Measurements from ENCODE around the gene RBM10. TPM values are rescaled to one million over a fixed set of nuclear protein-coding genes. Genes with fewer than 3 reads are reported as not detected.
"Not testable (repeated sequence)": the region's sequence is repeated elsewhere in the genome, so short reads cannot be mapped to it uniquely, and the experiment has no call there.

The RBM10 gene
- total and polyA plus RNA-seq, 2 of the 13 experiments (the other 11 are each of a cell fraction or from before 2014, with no cell fraction given), result 15.9 to 43.1 TPM

- H3K4me1 ChIP-seq (ENCODE audit: insufficient read depth, low read length); H3K9me3 ChIP-seq (ENCODE audit: low read length); POLR2A ChIA-PET; ATAC-seq; H2AFZ ChIP-seq (ENCODE audit: low read length); H4K20me1 ChIP-seq (ENCODE audit: insufficient read depth, low read length); H3K79me2 ChIP-seq (ENCODE audit: insufficient read depth, low read length); H3K36me3 ChIP-seq (replicated peaks in 1 of 2; ENCODE audit: control insufficient read depth in 1 of 2, insufficient read depth in 2 of 2, low read length in 2 of 2); H3K9ac ChIP-seq (ENCODE audit: insufficient read depth, low read depth, low read length); in situ Hi-C loops (cut with HindIII; ENCODE audit: extremely low pct_ligation_motif_present, low pct_unique_long_range_greater_than_20kb); BruUV-seq (replicated peaks); H3K4me2 ChIP-seq (ENCODE audit: low read depth, low read length); FAIRE-seq; CTCF ChIA-PET (ENCODE audit: low intra/inter-chr PET ratio, low total read pairs); H3K27me3 ChIP-seq (ENCODE audit: control insufficient read depth in 1 of 2, insufficient read depth in 2 of 2, low read length in 2 of 2); intact Hi-C loops (cut with micrococcal nuclease; ENCODE audit: unreplicated experiment); H3K27ac ChIP-seq (ENCODE audit: extremely low read length, insufficient read depth, low read length); DNase-seq (ENCODE audit: low spot score); H3K4me3 ChIP-seq (replicated peaks in 1 of 3; ENCODE audit: insufficient read depth in 1 of 3, low read depth in 2 of 3, low read length in 3 of 3): not testable (repeated sequence)
- WGBS (ENCODE audit: low lambda C conversion rate), result 100% methylated on average over 1 of the region's 40 CpGs
These were observed 33.9 kb upstream of the RBM10 start for GRCh38 chrX:47110936-47111615.

- peak overlapping the region; percentile 63 for H3K4me2 ChIP-seq (ENCODE audit: low read depth, low read length)
- no TSS peak for BruUV-seq (replicated peaks)
- peak overlapping the region in 1 of 3 experiments; percentile 50; a peak in 2 of 6 replicates for H3K4me3 ChIP-seq (replicated peaks in 1 of 3; ENCODE audit: insufficient read depth in 1 of 3, low read depth in 2 of 3, low read length in 3 of 3)
- no peaks in the 10 kb centered on the region for H3K27me3 ChIP-seq (ENCODE audit: control insufficient read depth in 1 of 2, insufficient read depth in 2 of 2, low read length in 2 of 2)
- no peaks in the 10 kb centered on the region for H3K36me3 ChIP-seq (replicated peaks in 1 of 2; ENCODE audit: control insufficient read depth in 1 of 2, insufficient read depth in 2 of 2, low read length in 2 of 2)
- peaks cover 7% of the 10 kb centered on the region; the same call in 1 of the 2 replicates for H3K4me1 ChIP-seq (ENCODE audit: insufficient read depth, low read length)
- no peak overlapping the region for H3K27ac ChIP-seq (ENCODE audit: extremely low read length, insufficient read depth, low read length)
- POLR2A ChIA-PET, result interaction anchor here (1.3 kb wide), 1 partner anchor 16 kb away, joined by 3 read pairs; no protein-coding TSS in a partner anchor
- in situ Hi-C loops (cut with HindIII; ENCODE audit: extremely low pct_ligation_motif_present, low pct_unique_long_range_greater_than_20kb), result no loop called here
- intact Hi-C loops (cut with micrococcal nuclease; ENCODE audit: unreplicated experiment), result no loop called here
- peak; percentile 85 for FAIRE-seq
- H4K20me1 ChIP-seq (ENCODE audit: insufficient read depth, low read length), result no peaks in the 10 kb centered on the region
- no peak overlapping the region for H3K9ac ChIP-seq (ENCODE audit: insufficient read depth, low read depth, low read length)
- H2AFZ ChIP-seq (ENCODE audit: low read length), result peak overlapping the region; percentile 63
- DNase-seq (ENCODE audit: low spot score), result peak; percentile 22
- H3K79me2 ChIP-seq (ENCODE audit: insufficient read depth, low read length), result no peaks in the 10 kb centered on the region
- ATAC-seq, result peak; percentile 93
- 28% methylated on average over 4 of the region's 9 CpGs for WGBS (ENCODE audit: low lambda C conversion rate)
- H3K9me3 ChIP-seq (ENCODE audit: low read length), result no peaks in the 10 kb centered on the region
- CTCF ChIA-PET (ENCODE audit: low intra/inter-chr PET ratio, low total read pairs), result no interaction called here
- TF ChIP-seq CTCF (CRISPR knock-in tag; IDR thresholded peaks at IDR 0.05) (peak; percentile 71), ZNF446 (CRISPR knock-in tag; IDR thresholded peaks at IDR 0.05) (no peak), ZNF552 (CRISPR knock-in tag; IDR thresholded peaks at IDR 0.05; ENCODE audit: borderline replicate concordance) (no peak), IRX3 (CRISPR knock-in tag; IDR thresholded peaks at IDR 0.05; ENCODE audit: borderline replicate concordance, low read depth) (no peak), TAF1 (CRISPR knock-in tag; IDR thresholded peaks at IDR 0.05) (no peak), KDM2A (CRISPR knock-in tag; IDR thresholded peaks at IDR 0.05; ENCODE audit: borderline replicate concordance, low read depth) (peak; percentile 17; the same call in 1 of the 2 replicates), RBFOX2 (IDR thresholded peaks at IDR 0.05; ENCODE audit: low read depth, low read length) (no peak), HNF4A (CRISPR knock-in tag; IDR thresholded peaks at IDR 0.05) (peak; percentile 19), STAG1 (CRISPR knock-in tag; IDR thresholded peaks at IDR 0.05) (peak; percentile 61), ZNF260 (CRISPR knock-in tag; IDR thresholded peaks at IDR 0.05; ENCODE audit: borderline replicate concordance, low read depth) (no peak), MYC (CRISPR knock-in tag; IDR thresholded peaks at IDR 0.05; ENCODE audit: borderline replicate concordance) (no peak), BRCA1 (CRISPR knock-in tag; IDR thresholded peaks at IDR 0.05) (no peak)
- TF ChIP-seq, protein P1, sequence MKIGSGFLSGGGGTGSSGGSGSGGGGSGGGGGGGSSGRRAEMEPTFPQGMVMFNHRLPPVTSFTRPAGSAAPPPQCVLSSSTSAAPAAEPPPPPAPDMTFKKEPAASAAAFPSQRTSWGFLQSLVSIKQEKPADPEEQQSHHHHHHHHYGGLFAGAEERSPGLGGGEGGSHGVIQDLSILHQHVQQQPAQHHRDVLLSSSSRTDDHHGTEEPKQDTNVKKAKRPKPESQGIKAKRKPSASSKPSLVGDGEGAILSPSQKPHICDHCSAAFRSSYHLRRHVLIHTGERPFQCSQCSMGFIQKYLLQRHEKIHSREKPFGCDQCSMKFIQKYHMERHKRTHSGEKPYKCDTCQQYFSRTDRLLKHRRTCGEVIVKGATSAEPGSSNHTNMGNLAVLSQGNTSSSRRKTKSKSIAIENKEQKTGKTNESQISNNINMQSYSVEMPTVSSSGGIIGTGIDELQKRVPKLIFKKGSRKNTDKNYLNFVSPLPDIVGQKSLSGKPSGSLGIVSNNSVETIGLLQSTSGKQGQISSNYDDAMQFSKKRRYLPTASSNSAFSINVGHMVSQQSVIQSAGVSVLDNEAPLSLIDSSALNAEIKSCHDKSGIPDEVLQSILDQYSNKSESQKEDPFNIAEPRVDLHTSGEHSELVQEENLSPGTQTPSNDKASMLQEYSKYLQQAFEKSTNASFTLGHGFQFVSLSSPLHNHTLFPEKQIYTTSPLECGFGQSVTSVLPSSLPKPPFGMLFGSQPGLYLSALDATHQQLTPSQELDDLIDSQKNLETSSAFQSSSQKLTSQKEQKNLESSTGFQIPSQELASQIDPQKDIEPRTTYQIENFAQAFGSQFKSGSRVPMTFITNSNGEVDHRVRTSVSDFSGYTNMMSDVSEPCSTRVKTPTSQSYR (CRISPR knock-in tag; IDR thresholded peaks at IDR 0.05; ENCODE audit: borderline replicate concordance), result 0 out of 2 replicates have a peak, but pooled peaks have one; percentile 29
These were observed 32.6 kb upstream of the RBM10 start for GRCh38 chrX:47112316-47112954.

Data from HepG2 (cell line).